Ammon's horn (tissue), 1 donor: ENCODE measurements around the gene SYT2.
A peak's percentile ranks its signal among the peaks of the same experiment; 100 is the strongest.
"Not testable (repeated sequence)": the region's sequence is repeated elsewhere in the genome, so short reads cannot be mapped to it uniquely, and the experiment has no call there.

Source experiments
- DNase-seq: peaks from one replicate; pipeline ENCODE4 v3.0.0-alpha.2; 2016; ENCODE audit warnings: low spot score

The SYT2 gene

GRCh38 chr1:202710070-202711045 is at the start of gene SYT2:
TSS of gene SYT2 (minus strand) at chr1:202710454. CDS start at chr1:202605772, 104,682 bp downstream.
- DNase-seq, result peak; percentile 33

GRCh38 chr1:202756391-202756790 is 46.1 kb upstream of the SYT2 start:
- no peak for DNase-seq

- DNase-seq, result no peak
These were observed 44.0 kb upstream of the SYT2 start for GRCh38 chr1:202754293-202754692.

DNA sequence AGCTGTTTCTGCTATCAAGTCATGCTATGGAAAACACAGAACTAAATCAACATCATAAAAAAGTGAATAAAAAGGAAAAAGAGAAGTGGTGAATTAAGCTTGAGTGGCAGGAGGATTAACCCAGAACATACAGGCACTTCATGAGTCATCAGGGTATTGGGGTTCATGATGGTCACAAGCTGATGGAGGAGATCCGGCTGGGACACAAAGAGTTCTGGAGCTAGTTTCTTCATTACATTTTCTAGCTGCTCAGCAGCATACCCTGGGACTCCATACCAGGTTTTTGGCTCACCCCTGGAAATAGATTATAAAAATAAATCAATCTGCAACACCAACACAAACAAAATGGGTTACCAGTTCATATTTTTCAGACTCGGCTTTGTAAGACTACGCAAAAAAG is 42.5 kb upstream of the SYT2 start:
- DNase-seq, result no peak

DNA sequence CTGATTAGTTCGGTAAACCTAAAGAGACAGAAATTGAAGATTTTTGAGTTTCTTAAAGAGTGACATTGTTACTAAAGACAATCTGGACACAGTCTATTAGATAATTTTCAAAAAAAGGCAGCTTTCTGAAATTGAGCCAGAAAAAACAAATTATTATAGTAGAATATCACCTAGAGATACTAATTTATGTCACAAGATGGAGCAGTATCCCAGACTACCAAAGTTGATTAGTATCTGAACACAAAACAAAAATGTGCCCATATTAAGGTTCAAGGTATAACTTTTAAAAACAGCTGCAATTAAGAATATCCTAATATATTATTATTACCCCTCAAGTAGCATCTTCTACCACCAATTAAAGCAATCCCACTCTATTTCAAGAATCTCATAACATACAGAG is 40.5 kb upstream of the SYT2 start:
- no peak for DNase-seq

DNA sequence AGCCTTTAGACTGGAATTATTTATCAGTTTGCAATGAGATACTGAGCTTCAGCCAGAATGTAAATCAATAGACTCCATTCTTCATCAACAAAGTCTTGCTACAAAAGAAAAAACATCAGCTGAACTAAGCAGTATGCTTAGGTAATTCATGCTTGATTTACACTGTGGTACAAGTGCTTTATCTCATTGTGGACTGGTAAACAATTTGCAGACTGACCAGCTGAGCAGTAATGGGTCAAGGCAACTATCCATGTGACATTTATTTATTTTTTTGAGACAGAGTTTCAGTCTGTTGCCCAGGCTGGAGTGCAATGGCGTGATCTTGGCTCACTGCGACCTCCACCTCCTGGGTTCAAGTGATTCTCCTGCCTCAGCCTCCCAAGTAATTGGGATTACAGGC is 39.8 kb upstream of the SYT2 start:
- no peak for DNase-seq

GRCh38 chr1:202745323-202745888 is 35.2 kb upstream of the SYT2 start:
- no peak for DNase-seq

- DNase-seq, result not testable (repeated sequence)
These were observed 34.5 kb upstream of the SYT2 start for GRCh38 chr1:202744770-202745169.

DNA sequence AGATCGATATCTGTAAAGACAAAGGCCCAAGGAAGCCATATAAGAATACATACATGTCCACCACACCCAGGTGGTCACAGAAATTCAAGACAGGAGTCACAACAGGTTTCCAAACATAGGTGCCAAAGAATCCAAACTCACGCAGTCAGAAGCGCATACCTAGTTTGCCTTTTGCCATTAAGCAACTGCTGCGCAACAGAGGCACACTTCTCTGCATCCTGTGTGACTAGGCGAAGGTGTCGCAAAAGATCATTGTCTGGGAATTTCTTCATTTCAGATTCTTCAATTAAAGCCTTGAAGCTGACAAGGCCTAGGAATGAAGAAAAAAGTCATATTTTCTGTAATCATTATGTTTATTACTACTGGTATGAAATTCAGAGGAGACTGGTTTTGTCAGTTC is 32.2 kb upstream of the SYT2 start:
- DNase-seq, result no peak

DNA sequence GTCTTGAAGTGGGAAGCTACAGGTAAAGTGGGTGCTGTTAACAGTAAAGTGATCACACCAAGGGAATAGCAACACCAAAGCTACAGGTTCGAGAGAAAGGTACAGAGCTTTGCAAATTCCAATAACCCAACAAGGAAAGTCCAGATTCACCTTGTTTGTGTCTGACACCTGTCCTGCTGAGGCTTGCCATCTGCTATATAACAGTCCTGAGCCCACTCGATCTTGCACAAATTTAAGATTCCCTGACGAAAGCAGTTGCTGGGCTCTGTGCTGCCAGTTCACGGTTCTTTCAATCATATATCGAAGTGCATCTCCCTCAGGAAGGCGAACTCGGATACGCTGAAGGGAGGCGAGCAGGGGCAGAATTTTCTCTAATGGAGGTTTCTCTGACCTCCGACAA is 23.0 kb upstream of the SYT2 start:
- no peak for DNase-seq

GRCh38 chr1:202728951-202729350 is 18.7 kb upstream of the SYT2 start:
- DNase-seq, result no peak

DNA sequence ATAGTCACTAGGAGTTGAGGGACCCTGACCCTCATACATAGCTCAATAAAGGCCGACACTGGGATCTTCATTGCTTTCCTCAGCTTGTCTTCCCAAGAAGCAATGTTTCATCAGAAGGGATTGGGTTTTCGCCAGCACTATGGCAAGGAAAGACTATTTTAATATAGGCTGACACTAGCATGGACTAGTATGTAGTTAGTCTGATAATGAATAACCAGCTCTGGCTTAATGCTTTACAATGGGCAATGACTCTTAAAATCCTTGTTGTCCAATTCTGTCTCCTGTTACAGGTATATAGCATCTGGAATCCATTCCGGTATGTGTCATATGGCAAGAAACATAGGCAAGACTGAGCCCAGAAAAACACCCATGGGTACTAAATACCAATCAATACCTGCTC is 15.3 kb upstream of the SYT2 start:
- no peak for DNase-seq

- no peak for DNase-seq
These were observed 13.5 kb upstream of the SYT2 start for GRCh38 chr1:202723708-202724107.

DNA sequence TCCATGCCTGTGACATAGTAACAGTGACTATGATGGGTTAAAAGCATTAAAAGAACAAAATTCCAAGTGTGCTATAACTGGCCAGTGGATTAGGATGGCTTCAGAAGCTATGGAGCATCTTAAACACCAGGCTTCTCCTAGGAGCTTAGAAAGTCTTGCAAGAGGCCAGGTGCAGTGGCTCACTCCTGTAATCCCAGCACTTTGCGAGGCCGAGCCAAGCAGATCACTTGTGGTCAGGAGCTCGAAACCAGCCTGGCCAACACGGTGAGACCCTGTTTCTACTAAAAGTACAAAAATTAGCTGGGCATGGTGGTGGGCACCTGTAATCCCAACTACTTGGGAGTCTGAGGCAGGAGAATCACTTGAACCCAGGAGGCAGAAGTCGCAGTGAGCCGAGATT is 12.8 kb upstream of the SYT2 start:
- DNase-seq, result not testable (repeated sequence)

- no peak for DNase-seq
These were observed 6.4 kb upstream of the SYT2 start for GRCh38 chr1:202716654-202717053.

GRCh38 chr1:202714202-202714601 is 3.9 kb upstream of the SYT2 start:
- not testable (repeated sequence) for DNase-seq

- DNase-seq, result no peak
These were observed 2.9 kb upstream of the SYT2 start for GRCh38 chr1:202713110-202713509.

DNA sequence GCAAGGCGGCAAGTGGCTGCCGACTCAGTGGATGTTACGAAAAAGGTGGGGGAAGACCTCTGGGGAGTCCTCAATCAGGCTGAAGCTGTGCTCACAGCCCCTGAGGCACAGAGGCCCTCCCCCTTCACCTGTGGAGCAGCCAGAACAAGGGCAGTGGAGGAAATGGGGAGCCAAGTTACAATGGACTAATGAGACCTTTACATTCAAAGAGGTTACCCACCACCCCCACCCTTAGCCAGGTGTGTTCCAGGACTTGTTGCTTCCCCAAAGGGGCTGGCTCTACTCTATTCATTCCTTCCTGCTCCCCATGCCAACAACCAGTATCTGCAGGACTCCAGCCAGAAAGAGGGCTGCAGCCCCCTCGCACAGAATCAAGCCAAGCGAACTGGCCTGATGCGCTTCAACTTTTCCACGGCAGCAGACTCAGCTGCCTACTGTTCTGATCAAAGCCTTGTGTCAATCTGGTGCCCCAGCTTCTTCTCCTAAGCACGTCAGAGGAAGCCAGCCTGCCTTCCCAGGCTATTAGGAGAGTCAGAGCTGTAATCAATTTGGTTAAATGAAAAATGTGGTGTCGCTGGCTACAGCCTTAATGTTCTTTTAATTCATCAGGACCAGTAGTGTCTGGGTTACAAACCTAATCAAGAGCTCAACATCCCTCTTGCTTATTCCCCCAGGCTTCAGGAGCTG is 1.8 kb upstream of the SYT2 start:
- no peak for DNase-seq

DNA sequence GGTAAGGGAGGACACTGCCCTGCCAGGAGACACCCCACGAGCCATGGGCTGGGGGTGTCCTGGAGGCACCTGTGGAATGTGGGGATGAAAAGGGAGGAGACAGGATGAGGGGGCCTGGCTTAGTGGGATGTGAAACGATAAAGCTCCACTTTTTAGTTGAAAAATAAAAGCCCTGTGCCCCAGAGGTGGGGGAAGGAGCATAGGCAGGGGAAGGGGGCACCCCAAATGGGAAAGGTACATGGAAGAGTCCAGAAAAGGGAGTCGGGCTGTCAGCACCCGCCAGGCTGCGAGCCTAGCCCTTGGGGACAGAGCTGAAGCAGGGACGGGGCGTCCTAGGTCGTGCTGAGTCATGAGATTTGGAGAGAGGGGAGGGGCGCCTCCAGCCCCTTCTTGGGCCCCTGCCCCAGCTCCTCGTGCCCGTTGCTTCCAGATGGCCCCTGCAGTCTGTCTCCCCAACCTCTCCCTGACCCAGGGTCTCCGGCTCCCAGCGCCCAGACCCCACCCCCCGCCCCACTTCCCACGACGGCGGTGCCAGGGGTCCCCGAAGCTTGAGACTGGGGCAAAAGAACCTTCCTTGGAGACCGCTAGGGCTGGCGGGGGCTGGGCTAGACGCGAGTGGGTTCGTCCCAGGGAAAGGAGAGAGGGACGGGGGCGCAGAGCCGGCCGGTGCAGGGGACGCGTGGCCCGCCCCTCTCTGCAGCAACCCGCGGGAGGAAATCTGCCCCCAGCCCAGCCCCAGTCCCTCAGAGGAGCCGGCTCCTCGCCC is 795 bp downstream of the SYT2 start:
- no peak for DNase-seq

DNA sequence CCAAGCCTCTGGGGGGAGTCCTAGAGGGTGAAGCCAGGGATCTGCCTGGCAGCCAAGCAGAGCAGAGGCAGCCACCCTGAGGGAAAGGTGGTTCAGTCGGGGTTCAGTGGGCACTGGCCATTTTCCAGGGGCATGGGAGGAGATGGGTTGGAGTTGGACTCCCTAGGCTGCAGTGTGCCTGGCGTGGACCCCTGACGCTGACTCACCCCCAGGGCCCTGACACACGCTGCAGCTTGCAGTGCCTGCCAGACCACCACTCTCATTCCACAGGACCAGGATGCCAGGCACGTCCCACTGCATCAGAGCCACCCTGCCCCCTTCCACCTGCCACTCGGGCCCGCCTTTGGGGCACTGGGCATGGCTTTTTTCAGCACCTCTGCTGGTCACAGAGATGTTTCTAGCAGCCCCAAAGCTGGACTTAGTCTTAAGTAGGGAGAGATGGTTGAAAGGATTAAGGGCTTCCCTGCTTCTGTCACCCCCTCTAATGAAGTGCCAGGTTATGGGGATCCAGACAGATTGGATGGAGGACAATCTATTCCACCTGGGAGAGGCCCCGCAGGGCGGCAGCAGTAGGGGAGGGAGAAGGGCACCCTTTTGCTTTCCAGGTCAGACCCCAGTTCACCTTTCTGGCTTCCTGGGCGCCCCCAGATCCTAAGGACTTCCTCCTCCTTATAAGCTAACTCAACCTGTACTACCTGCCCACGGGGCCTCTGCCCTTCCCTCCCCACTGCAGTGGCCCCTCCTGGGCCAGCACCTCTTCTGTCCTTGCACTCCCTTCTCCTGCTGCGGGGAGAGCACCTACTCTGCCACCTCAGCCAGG is 1.6 kb downstream of the SYT2 start:
- DNase-seq, result no peak

DNA sequence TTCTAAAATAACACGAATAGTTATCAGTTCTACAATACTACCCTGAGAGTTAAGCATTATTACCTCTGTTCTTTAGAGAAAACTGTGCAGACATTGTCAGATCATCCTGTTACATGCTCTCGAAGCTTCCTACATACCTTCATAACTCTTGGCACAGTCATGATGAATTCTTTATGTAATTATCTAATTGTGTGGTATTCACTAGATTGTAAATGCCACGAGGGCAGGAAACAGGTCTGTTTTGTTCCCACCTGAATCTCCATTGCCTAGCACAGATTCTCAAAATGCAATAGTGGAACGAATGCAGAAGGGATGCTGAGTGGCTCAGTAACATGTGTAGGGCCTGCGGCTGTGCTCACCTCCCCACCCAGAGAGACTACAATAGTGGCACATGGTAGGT is 3.4 kb downstream of the SYT2 start:
- DNase-seq, result no peak
